ENCODE measurements around the gene STEAP2. TPM values are rescaled to one million over a fixed set of nuclear protein-coding genes. Genes with fewer than 3 reads are reported as not detected.
A peak's percentile ranks its signal among the peaks of the same experiment; 100 is the strongest.

STEAP2 gene
- total and polyA plus RNA-seq, 7 donors = 1.4 to 32.1 (median 22.5) TPM

- no peak overlapping the region for H3K4me3 ChIP-seq
- H3K4me1 ChIP-seq = no peaks in the 10 kb centered on the region
- H3K36me3 ChIP-seq = peaks cover 0 to 15% (median 0%) of the 10 kb centered on the region in 4 donors
- DNase-seq = no peak
- H3K27me3 ChIP-seq = no peaks in the 10 kb centered on the region
- no peak for TF ChIP-seq EP300 (IDR thresholded peaks at IDR 0.05)
- no peak for TF ChIP-seq POLR2AphosphoS5 (IDR thresholded peaks at IDR 0.05)
- TF ChIP-seq CTCF (IDR thresholded peaks at IDR 0.05) = no peak
- TF ChIP-seq POLR2A (IDR thresholded peaks at IDR 0.05) = no peak
- WGBS, 2 donors = 83 to 97% methylated on average over 5 of the region's 5 CpGs
- intact Hi-C loops (cut with DNase I) = no loop called here
- no peak overlapping the region for H3K27ac ChIP-seq
- H3K9me3 ChIP-seq = no peaks in the 10 kb centered on the region
These were observed 15.7 kb downstream of the STEAP2 start for GRCh38 chr7:90227259-90227658.

GRCh38 chr7:90229682-90230081, 18.1 kb downstream of the STEAP2 start:
- TF ChIP-seq EP300 (IDR thresholded peaks at IDR 0.05) (no peak), POLR2A (IDR thresholded peaks at IDR 0.05) (no peak), POLR2AphosphoS5 (IDR thresholded peaks at IDR 0.05) (no peak), CTCF (IDR thresholded peaks at IDR 0.05) (no peak)
- Histone ChIP-seq H3K27ac (peak overlapping the region in 1 of 4 donors; percentile 22), H3K4me3 (no peak overlapping the region), H3K9me3 (no peaks in the 10 kb centered on the region), H3K36me3 (peaks cover 0 to 21% (median 0%) of the 10 kb centered on the region in 4 donors), H3K27me3 (no peaks in the 10 kb centered on the region), H3K4me1 (no peaks in the 10 kb centered on the region)
- DNase-seq = no peak
- intact Hi-C loops (cut with DNase I) = no loop called here
- 26 to 69% methylated on average over 2 of the region's 2 CpGs for whole genome bisulfite sequencing, 2 donors

- H3K4me3 ChIP-seq = no peak overlapping the region
- peaks cover 0 to 14% (median 0%) of the 10 kb centered on the region in 4 donors for H3K36me3 ChIP-seq
- no peak for DNase-seq
- no peak for TF ChIP-seq POLR2A (IDR thresholded peaks at IDR 0.05)
- TF ChIP-seq POLR2AphosphoS5 (IDR thresholded peaks at IDR 0.05) = peak in 2 of 4 donors; percentile 9 to 41
- peak overlapping the region in 2 of 4 donors; percentile 8 to 22 for H3K27ac ChIP-seq
- WGBS, 2 donors = 85% methylated on average over 2 of the region's 2 CpGs
- no peaks in the 10 kb centered on the region for H3K9me3 ChIP-seq
- no peaks in the 10 kb centered on the region for H3K4me1 ChIP-seq
- intact Hi-C loops (cut with DNase I) = no loop called here
- no peaks in the 10 kb centered on the region for H3K27me3 ChIP-seq
These were observed 19.3 kb downstream of the STEAP2 start for GRCh38 chr7:90230834-90231233.

GRCh38 chr7:90231304-90231703, 19.8 kb downstream of the STEAP2 start:
- intact Hi-C loops (cut with DNase I) = no loop called here
- Histone ChIP-seq H3K27me3 (no peaks in the 10 kb centered on the region), H3K4me1 (no peaks in the 10 kb centered on the region), H3K27ac (peak overlapping the region in 1 of 4 donors; percentile 8), H3K36me3 (peaks cover 0 to 12% (median 0%) of the 10 kb centered on the region in 4 donors), H3K9me3 (no peaks in the 10 kb centered on the region), H3K4me3 (no peak overlapping the region)
- WGBS, 2 donors = 34 to 76% methylated on average over 3 of the region's 3 CpGs
- TF ChIP-seq POLR2AphosphoS5 (IDR thresholded peaks at IDR 0.05) (no peak), EP300 (IDR thresholded peaks at IDR 0.05) (no peak), CTCF (IDR thresholded peaks at IDR 0.05) (no peak)
- DNase-seq = no peak

GRCh38 chr7:90232430-90232829, 20.9 kb downstream of the STEAP2 start:
- no peak for DNase-seq

More at GRCh38 chr7:90232430-90232829, 20.9 kb downstream of the STEAP2 start:
- Histone ChIP-seq H3K27me3 (no peaks in the 10 kb centered on the region), H3K4me1 (no peaks in the 10 kb centered on the region), H3K4me3 (no peak overlapping the region), H3K27ac (peak overlapping the region in 1 of 4 donors; percentile 27), H3K9me3 (no peaks in the 10 kb centered on the region), H3K36me3 (peaks cover 0 to 6% (median 0%) of the 10 kb centered on the region in 4 donors)
- WGBS, 2 donors = 63 to 71% methylated on average over 5 of the region's 5 CpGs
- TF ChIP-seq EP300 (IDR thresholded peaks at IDR 0.05) (no peak), CTCF (IDR thresholded peaks at IDR 0.05) (no peak), POLR2A (IDR thresholded peaks at IDR 0.05) (no peak), POLR2AphosphoS5 (IDR thresholded peaks at IDR 0.05) (no peak)
- intact Hi-C loops (cut with DNase I) = no loop called here

All from sigmoid colon (tissue), 7 donors.